Measurements from ENCODE around the gene LTBP3.

- TF ChIP-seq POLR2A (IDR thresholded peaks at IDR 0.05) (no peak), CTCF (IDR thresholded peaks at IDR 0.05) (no peak)
Measured at GRCh38 chr11:65595131-65595530, 37.0 kb upstream of the LTBP3 start.

Data from adrenal gland (tissue), 5 donors.